HG03175 (cell line): ENCODE data around the gene SETBP1.

Experiments used
- ATAC-seq: cut with Tn5 transposase; IDR thresholded peaks from one replicate; pipeline ENCODE4 v1.9.1; 2021; ENCODE audit warnings: mild to moderate bottlenecking, moderate library complexity; ENCODE audit not compliant: unreplicated experiment

The SETBP1 gene

GRCh38 chr18:44955825-44956224, 275.1 kb downstream of the SETBP1 start:
- ATAC-seq: no peak

DNA sequence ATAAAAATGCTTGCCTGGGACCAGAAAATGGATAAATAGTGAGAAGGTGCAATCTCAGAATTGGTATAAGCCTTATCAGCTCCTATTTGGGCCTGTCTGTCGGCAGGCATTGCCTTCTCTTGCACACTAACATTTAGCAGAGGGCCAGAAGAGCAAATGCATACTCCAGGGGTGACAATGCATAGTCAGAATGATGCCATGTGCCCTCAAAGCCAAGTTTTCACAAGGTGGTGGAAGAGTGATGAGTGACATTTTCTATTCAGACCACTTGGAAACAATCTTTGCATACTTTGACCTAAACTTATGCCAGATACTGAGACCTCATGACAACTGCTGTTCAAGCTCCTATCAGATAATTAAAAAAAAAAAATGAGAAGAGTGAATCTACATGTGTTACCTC, 276.3 kb downstream of the SETBP1 start:
- ATAC-seq: no peak

- ATAC-seq: no peak
These were observed 276.8 kb downstream of the SETBP1 start for GRCh38 chr18:44957461-44957860.

DNA sequence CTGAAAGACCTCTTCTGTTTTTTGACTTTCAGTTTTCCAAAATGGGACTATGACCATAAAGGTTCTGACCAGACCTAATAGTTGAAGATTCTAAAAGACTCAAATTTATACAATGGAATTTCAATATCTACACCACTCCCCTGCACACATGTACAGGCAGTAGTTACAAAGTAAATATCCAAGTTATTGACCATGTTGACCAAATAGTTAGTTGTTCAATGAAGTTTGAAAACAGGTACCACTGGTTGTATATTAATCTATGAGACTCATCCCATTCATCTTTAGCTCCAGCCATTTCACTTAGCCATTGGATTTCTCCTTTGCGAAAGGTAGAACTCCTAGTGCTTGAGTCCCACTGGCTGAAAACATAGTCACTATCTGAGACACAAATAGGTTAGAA, 277.4 kb downstream of the SETBP1 start:
- ATAC-seq: no peak

DNA sequence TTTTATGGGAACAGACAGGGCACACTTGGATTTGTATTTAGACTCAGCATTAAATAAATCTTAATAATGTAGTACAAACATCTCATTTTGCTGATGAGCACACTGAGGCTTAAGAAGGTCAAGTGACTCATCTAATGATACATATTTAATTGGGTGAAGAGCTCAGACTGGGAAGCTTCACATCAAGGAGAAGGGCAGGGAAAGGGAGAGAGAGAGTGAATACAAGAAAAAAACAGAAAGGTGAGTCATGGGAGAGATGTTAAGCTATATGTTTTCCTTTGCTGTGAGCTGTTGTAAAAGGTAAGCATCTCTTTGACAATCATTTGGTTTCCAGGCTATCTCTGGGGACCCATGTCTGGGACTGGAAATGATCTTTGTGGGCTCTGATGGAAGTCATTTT, 277.8 kb downstream of the SETBP1 start:
- ATAC-seq: no peak

DNA sequence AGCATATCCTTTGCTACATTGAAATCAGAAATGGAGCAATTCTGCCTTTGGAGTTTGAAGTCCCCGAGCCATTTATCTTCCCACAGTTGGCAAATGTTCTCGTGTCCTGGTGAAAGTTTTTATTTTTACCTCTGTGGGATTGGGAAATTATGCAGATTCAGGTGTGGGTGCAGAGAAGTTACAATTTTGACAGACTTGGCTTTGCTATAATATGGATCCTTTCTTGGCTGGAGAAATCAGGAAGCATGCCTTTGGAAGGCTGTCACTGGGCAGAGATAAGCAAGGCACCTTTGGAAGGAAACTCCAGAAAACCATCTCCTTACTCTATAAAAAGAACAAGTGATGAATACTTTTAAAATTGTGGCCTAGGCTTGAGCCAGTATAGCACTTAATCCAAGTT, 278.3 kb downstream of the SETBP1 start:
- ATAC-seq: no peak

DNA sequence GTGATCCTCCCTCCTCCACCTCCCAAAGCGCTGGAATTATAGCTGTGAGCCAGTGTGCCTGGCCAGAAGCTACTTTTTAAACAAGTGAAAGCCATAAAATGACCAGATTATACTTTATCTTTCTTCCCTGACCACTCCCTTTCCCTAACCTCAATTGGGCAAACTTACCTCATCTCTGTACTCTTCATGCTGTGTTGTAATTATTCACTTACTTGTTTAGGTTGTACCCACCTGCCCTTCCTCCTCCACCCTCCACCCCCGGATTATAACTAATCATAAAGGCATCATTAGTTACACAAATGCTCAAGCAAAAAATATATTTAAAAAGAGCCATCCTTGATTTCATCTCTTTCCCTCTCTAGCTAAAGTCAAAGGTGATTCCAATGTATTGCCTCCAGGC, 279.9 kb downstream of the SETBP1 start:
- no peak for ATAC-seq

DNA sequence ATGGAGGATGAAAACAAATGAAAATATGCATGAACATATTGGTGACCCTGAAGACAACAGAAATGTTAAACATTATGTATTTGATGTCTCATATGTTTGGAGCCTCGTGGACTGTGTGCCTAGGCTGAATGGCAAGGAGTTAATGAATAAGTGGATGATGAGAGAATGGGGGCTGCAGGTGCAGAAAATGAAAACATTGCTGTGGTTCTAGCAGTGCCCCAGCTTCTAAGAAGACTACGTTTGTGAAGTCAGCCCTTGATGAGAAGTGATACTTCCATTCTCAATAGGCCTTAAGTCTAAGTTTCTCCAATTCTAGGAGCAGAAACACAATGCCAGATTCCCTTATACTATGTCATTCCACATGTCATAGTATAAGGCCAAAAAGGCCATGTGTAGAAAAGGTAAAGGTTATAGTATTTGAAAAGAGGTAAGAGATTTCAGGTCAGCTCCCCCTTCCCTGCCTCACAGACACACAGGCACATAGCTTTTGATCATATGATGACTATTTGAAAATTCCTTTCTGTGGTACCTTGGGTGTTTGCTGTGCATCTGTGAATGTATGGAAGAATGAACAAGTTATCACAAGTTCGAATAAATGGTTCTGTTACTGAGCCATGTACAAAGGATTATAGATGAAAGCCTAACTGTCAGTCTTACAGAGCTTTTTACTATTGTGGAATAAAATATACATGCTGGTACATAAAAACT, 280.8 kb downstream of the SETBP1 start:
- ATAC-seq: no peak

DNA sequence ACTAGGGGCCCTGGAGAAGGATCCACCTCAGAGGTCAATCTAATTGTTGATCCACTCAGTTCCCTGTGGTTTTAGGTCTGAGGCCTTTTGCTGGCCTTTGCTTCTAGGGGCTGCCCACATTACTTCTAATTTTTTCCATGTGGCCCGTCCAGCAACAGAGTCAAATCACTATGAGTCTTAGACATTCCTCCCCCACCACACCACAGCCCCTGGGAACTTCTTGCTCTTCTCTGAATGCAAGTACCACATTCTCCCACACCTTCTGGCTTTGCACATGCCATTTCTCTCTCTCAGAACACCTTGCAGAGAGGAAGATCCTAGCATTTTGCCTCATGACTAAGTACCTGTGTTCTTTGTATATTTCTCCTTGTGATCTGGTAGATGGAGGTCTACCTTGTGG, 286.9 kb downstream of the SETBP1 start:
- no peak for ATAC-seq

DNA sequence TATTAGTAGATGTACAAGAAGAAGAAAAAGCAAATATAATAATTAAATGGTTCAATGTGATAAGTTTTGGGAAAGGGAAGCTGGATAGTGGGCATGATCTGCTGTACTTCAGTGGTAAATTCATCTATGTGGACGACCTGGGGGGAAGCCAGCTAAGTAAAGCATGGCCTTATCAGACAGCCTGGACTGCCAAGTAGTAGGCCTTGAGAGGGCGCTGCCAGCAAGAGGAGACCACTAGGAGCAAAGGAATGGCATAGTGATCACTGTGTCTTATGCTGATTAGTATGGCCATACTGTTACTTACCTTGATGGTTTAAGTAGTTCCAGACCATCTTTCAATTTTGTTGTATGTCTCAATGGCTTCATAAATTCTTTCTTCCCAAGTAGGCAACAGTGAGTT, 287.6 kb downstream of the SETBP1 start:
- no peak for ATAC-seq

GRCh38 chr18:44969214-44969795, 288.6 kb downstream of the SETBP1 start:
- ATAC-seq: no peak

DNA sequence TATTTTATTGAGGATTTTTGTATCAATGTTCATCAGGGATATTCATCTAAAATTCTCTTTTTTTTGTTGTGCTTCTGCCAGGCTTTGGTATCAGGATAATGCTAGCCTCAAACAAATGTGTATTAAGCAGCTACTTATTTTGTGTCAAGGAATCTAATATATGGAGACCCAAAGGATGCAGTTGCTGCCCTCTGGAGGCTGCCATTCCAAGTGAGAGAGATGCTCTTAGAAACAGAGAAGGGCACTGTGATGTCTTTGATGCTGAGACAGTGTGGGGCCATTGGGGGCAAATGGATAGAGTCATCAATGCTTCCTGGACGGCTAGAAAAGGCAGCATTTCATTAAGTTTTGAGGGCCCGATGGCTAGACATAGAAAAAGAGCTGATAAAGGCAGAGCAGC, 292.6 kb downstream of the SETBP1 start:
- no peak for ATAC-seq

- no peak for ATAC-seq
These were observed 293.5 kb downstream of the SETBP1 start for GRCh38 chr18:44974174-44974573.

- no peak for ATAC-seq
These were observed 297.2 kb downstream of the SETBP1 start for GRCh38 chr18:44977856-44978255.

DNA sequence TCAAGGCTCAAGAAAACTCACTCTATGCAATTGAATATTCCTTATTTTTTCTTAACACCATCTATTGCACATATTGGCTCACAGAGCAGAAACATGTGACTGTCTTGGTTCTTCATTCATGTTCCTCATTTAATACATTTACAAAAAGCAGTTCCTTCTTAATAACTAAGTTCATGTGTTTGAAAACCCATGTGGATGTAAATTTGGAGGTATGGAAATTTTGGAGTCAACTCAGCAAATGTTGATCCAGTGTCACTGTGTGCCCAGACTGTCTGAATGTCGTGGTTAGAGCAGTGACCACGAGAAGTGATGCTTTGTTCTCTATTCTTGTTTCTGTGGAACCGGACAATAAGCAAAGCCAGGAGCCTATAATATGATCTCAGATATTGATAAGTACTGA, 299.1 kb downstream of the SETBP1 start:
- no peak for ATAC-seq

DNA sequence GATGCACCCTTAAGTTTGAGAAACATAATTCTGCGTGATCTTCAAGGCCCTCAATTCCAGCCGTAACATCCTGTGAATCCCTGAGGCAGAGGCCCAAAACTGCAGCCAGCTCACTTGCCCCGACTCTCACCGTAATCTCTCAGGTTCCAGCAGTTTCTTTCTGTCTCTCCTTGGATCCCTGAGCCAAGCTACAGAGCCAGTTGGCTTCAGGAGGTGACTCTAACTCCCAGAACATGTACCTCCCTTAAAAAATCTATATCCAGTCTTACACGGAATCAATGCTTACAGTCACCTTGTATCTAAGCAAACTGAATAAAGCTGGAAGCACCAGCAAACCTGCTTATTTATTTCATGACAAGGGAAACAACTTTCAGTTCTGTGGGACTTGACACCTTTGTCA, 300.4 kb downstream of the SETBP1 start:
- no peak for ATAC-seq

DNA sequence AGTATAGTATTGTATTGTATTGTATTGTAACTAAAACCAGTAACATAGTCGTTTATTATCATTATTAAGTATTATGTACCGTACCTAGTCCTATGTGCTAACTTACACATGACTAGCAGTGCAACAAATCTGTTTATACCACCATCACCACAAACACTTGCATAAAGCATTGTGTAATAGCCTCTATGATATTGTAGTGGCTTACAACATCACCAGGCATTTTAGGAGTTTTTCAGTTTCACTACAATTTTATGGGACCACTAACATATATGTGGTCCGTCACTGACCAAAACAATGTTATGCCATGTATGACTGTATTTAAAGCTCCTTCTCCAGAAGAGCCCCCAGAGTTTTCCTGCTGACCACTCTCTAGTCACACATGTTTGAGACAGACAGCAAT, 306.2 kb downstream of the SETBP1 start:
- ATAC-seq: no peak

GRCh38 chr18:44987371-44987770, 306.7 kb downstream of the SETBP1 start:
- no peak for ATAC-seq

DNA sequence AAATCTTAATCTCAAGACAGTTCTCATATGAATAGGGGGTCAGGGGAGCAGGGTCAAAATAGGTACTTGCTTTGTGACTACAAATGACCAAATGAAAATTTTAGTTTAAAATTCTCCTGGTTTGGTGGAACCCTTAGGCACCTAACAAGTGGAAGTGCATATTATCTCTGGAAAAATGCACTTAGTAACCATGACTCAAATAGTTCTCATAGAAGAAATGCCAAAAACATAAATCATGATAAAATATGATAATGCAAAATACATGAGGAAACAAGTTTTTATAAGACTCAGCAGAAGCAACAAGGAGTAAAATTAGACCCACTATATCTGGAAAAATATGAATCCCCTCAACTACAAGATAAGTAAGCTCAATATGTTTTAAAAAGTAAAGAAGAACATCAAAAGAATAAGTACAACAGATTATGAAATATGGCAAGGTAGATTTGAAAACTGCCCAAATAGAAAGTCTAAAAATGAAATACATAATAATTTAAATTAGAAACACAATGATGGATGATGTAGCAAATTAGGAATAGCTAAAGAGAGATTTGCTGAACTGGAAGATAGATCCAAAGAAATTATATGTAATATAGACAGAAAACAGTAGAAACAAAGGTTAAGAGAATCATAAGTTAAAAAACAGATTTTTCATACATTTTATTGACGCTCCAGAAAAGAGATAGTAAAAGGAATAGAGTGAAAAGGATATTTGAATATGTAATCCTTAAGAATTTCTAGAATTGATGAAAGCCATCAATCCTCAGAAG, 308.3 kb downstream of the SETBP1 start:
- ATAC-seq: no peak

DNA sequence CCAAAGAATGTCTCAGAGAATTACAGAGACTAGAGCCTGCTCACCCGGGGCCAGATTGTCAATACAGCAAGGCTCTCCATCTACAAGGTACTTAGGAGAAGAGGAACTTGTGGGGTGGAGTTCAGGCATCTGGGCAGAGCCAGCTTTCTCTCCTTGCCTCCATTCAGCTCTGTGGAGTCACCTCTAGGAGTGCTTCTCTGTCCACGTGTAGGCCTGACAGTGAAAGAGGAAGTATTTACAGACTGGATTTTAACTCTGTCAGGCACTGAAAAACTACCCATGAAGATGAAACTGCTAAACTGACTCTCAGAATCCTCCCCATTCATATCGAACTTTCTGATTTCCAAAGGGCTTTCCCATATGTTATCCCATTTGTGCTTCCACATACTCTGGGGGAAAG, 315.6 kb downstream of the SETBP1 start:
- ATAC-seq: peak; percentile 56

GRCh38 chr18:44997174-44997573, 316.5 kb downstream of the SETBP1 start:
- ATAC-seq: no peak

DNA sequence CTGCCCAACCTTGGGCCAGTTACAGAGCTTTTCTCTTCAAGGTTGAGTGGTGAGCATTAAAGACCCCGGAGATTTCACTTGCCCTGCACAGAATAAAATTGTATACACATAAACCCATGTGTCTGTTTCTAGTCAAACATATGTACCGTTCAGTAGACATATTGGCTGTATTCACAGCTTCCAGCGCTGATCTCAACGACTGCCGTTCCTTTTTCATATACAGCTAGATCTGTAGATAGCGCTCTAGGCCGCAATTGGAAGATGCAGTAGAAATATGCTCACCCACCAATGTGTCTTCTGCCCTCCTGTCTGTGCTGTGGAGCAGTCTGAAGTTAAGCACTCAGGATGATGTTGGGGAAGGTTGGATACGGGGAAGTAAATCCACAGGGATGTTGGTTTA, 317.7 kb downstream of the SETBP1 start:
- ATAC-seq: no peak
